Dermis microvascular lymphatic vessel endothelial cell (primary cell): Measurements from ENCODE around the gene TMEM178A. TPM values are rescaled to one million over a fixed set of nuclear protein-coding genes. Genes with fewer than 3 reads are reported as not detected.

Experiments used
- DNase-seq, 2 donors: peaks; one replicate each; pipeline versions ENCODE4 v3.0.0 to v3.0.0-alpha.2; 2010; ENCODE audit warnings: low read depth in 2 of 2
- total RNA-seq: library from RNA; depleted of rRNA; stranded (reverse); fragments of >200 nt; gene quantifications from 2 replicates; pipeline ENCODE4 v1.2.1, GENCODE V29; 2014

TMEM178A gene
- total RNA-seq, 1 donor from 2014 or later: not detected

GRCh38 chr2:39676342-39676741, 10.6 kb downstream of the TMEM178A start:
- DNase-seq: no peak

GRCh38 chr2:39678170-39678569, 12.5 kb downstream of the TMEM178A start:
- DNase-seq: no peak

- DNase-seq: no peak
Measured at GRCh38 chr2:39679805-39680204, 14.1 kb downstream of the TMEM178A start.

GRCh38 chr2:39682066-39682692, 16.5 kb downstream of the TMEM178A start:
- DNase-seq: no peak

- DNase-seq: no peak
Measured at GRCh38 chr2:39683022-39683699, 17.4 kb downstream of the TMEM178A start.

GRCh38 chr2:39684464-39684863, 18.7 kb downstream of the TMEM178A start:
- DNase-seq: no peak

- DNase-seq: no peak
Measured at GRCh38 chr2:39685126-39685525, 19.4 kb downstream of the TMEM178A start.

GRCh38 chr2:39686456-39686855, 20.7 kb downstream of the TMEM178A start:
- DNase-seq: no peak

- no peak for DNase-seq
Measured at GRCh38 chr2:39688181-39688580, 22.5 kb downstream of the TMEM178A start.

GRCh38 chr2:39689272-39689841, 23.6 kb downstream of the TMEM178A start:
- DNase-seq: no peak

GRCh38 chr2:39689876-39690275, 24.2 kb downstream of the TMEM178A start:
- no peak for DNase-seq

GRCh38 chr2:39693245-39693644, 27.5 kb downstream of the TMEM178A start:
- DNase-seq: no peak

- peak in 1 of 2 donors; percentile 41 for DNase-seq
Measured at GRCh38 chr2:39696101-39696553, 30.4 kb downstream of the TMEM178A start.

- peak; percentile 37 to 63 for DNase-seq
Measured at GRCh38 chr2:39696838-39697237, 31.1 kb downstream of the TMEM178A start.

- DNase-seq: peak in 1 of 2 donors; percentile 1
Measured at GRCh38 chr2:39697454-39697853, 31.7 kb downstream of the TMEM178A start.

GRCh38 chr2:39701137-39701536, 35.4 kb downstream of the TMEM178A start:
- DNase-seq: no peak

GRCh38 chr2:39703181-39703872, 37.6 kb downstream of the TMEM178A start:
- no peak for DNase-seq

- DNase-seq: no peak
Measured at GRCh38 chr2:39704540-39704939, 38.8 kb downstream of the TMEM178A start.

GRCh38 chr2:39705638-39706037, 39.9 kb downstream of the TMEM178A start:
- no peak for DNase-seq

GRCh38 chr2:39706312-39706711, 40.6 kb downstream of the TMEM178A start:
- no peak for DNase-seq

GRCh38 chr2:39706945-39707344, 41.2 kb downstream of the TMEM178A start:
- DNase-seq: no peak

GRCh38 chr2:39708003-39708402, 42.3 kb downstream of the TMEM178A start:
- no peak for DNase-seq
